ENCODE data around the gene HES3.

Gene HES3

GRCh38 chr1:6262555-6263420 lies 18.8 kb downstream of the HES3 start:
- no peak for DNase-seq (ENCODE audit: low spot score)

- DNase-seq (ENCODE audit: low spot score), result no peak
Observed at GRCh38 chr1:6263716-6264115, 19.7 kb downstream of the HES3 start.

- DNase-seq (ENCODE audit: low spot score), result no peak
Observed at GRCh38 chr1:6265151-6265550, 21.2 kb downstream of the HES3 start.

- no peak for DNase-seq (ENCODE audit: low spot score)
Observed at GRCh38 chr1:6266641-6267040, 22.7 kb downstream of the HES3 start.

- no peak for DNase-seq (ENCODE audit: low spot score)
Observed at GRCh38 chr1:6267686-6268322, 23.8 kb downstream of the HES3 start.

- DNase-seq (ENCODE audit: low spot score), result no peak
Observed at GRCh38 chr1:6268415-6268814, 24.4 kb downstream of the HES3 start.

GRCh38 chr1:6269296-6269695 lies 25.3 kb downstream of the HES3 start:
- DNase-seq (ENCODE audit: low spot score), result no peak

GRCh38 chr1:6269720-6270400 lies 25.9 kb downstream of the HES3 start:
- DNase-seq (ENCODE audit: low spot score), result no peak

GRCh38 chr1:6270401-6270800 lies 26.4 kb downstream of the HES3 start:
- no peak for DNase-seq (ENCODE audit: low spot score)

- no peak for DNase-seq (ENCODE audit: low spot score)
Observed at GRCh38 chr1:6271006-6271405, 27.0 kb downstream of the HES3 start.

- no peak for DNase-seq (ENCODE audit: low spot score)
Observed at GRCh38 chr1:6271554-6271953, 27.6 kb downstream of the HES3 start.

- DNase-seq (ENCODE audit: low spot score), result no peak
Observed at GRCh38 chr1:6272452-6272851, 28.5 kb downstream of the HES3 start.

GRCh38 chr1:6272868-6273267 lies 28.9 kb downstream of the HES3 start:
- no peak for DNase-seq (ENCODE audit: low spot score)

GRCh38 chr1:6273380-6273891 lies 29.5 kb downstream of the HES3 start:
- DNase-seq (ENCODE audit: low spot score), result no peak

GRCh38 chr1:6274102-6274501 lies 30.1 kb downstream of the HES3 start:
- no peak for DNase-seq (ENCODE audit: low spot score)

GRCh38 chr1:6274622-6275139 lies 30.7 kb downstream of the HES3 start:
- no peak for DNase-seq (ENCODE audit: low spot score)

- DNase-seq (ENCODE audit: low spot score), result no peak
Observed at GRCh38 chr1:6275826-6276782, 32.1 kb downstream of the HES3 start.

- DNase-seq (ENCODE audit: low spot score), result no peak
Observed at GRCh38 chr1:6276811-6277555, 33.0 kb downstream of the HES3 start.

- DNase-seq (ENCODE audit: low spot score), result no peak
Observed at GRCh38 chr1:6278263-6278662, 34.3 kb downstream of the HES3 start.

- no peak for DNase-seq (ENCODE audit: low spot score)
Observed at GRCh38 chr1:6279066-6279465, 35.1 kb downstream of the HES3 start.
